Measurements from ENCODE around the gene GPRC5B.

GPRC5B gene

GRCh38 chr16:19824216-19824615 is 60.4 kb downstream of the GPRC5B start:
- DNase-seq: no peak
- Mint-ChIP-seq H3K36me3 (ENCODE audit: insufficient read depth) (no peaks in the 10 kb centered on the region), H3K9me3 (no peaks in the 10 kb centered on the region), H3K27ac (no peak overlapping the region), H3K4me1 (ENCODE audit: low read depth in 2 of 2) (no peaks in the 10 kb centered on the region), H3K4me3 (no peak overlapping the region), H3K27me3 (no peaks in the 10 kb centered on the region)
- ATAC-seq (replicated peaks): no peak

GRCh38 chr16:19823322-19823721 is 61.3 kb downstream of the GPRC5B start:
- H3K27ac Mint-ChIP-seq: no peak overlapping the region
- H3K27me3 Mint-ChIP-seq: no peaks in the 10 kb centered on the region
- DNase-seq (no peak), ATAC-seq (replicated peaks) (no peak)
- no peaks in the 10 kb centered on the region for H3K36me3 Mint-ChIP-seq (ENCODE audit: insufficient read depth)
- H3K4me3 Mint-ChIP-seq: no peak overlapping the region
- no peaks in the 10 kb centered on the region for H3K9me3 Mint-ChIP-seq
- H3K4me1 Mint-ChIP-seq (ENCODE audit: low read depth in 2 of 2): no peaks in the 10 kb centered on the region

- ATAC-seq (replicated peaks) (no peak), DNase-seq (no peak)
- Mint-ChIP-seq H3K4me1 (ENCODE audit: low read depth in 2 of 2) (no peaks in the 10 kb centered on the region), H3K4me3 (no peak overlapping the region), H3K9me3 (no peaks in the 10 kb centered on the region), H3K27me3 (peaks cover 0 to 5% of the 10 kb centered on the region in 2 donors), H3K36me3 (ENCODE audit: insufficient read depth) (no peaks in the 10 kb centered on the region), H3K27ac (no peak overlapping the region)
Measured at GRCh38 chr16:19822533-19822932, 62.1 kb downstream of the GPRC5B start.

GRCh38 chr16:19817875-19818274 is 66.8 kb downstream of the GPRC5B start:
- ATAC-seq (replicated peaks) (no peak), DNase-seq (no peak)
- no peaks in the 10 kb centered on the region for H3K4me1 Mint-ChIP-seq (ENCODE audit: low read depth in 2 of 2)
- H3K4me3 Mint-ChIP-seq: no peak overlapping the region
- H3K36me3 Mint-ChIP-seq (ENCODE audit: insufficient read depth): no peaks in the 10 kb centered on the region
- peaks cover 0 to 22% of the 10 kb centered on the region in 2 donors for H3K27me3 Mint-ChIP-seq
- peaks cover 2 to 7% of the 10 kb centered on the region in 2 donors for H3K9me3 Mint-ChIP-seq
- H3K27ac Mint-ChIP-seq: no peak overlapping the region

GRCh38 chr16:19817122-19817521 is 67.5 kb downstream of the GPRC5B start:
- Mint-ChIP-seq H3K4me3 (no peak overlapping the region), H3K9me3 (peaks cover 4 to 10% of the 10 kb centered on the region in 2 donors), H3K36me3 (ENCODE audit: insufficient read depth) (no peaks in the 10 kb centered on the region), H3K27ac (no peak overlapping the region), H3K4me1 (ENCODE audit: low read depth in 2 of 2) (no peaks in the 10 kb centered on the region), H3K27me3 (peaks cover 0 to 24% of the 10 kb centered on the region in 2 donors)
- ATAC-seq (replicated peaks) (no peak), DNase-seq (no peak)

GRCh38 chr16:19815418-19815817 is 69.2 kb downstream of the GPRC5B start:
- ATAC-seq (replicated peaks) (no peak), DNase-seq (no peak)
- H3K27ac Mint-ChIP-seq: no peak overlapping the region
- H3K4me3 Mint-ChIP-seq: no peak overlapping the region
- H3K27me3 Mint-ChIP-seq: peaks cover 0 to 24% of the 10 kb centered on the region in 2 donors
- no peaks in the 10 kb centered on the region for H3K36me3 Mint-ChIP-seq (ENCODE audit: insufficient read depth)
- H3K4me1 Mint-ChIP-seq (ENCODE audit: low read depth in 2 of 2): no peaks in the 10 kb centered on the region
- peaks cover 4 to 10% of the 10 kb centered on the region in 2 donors for H3K9me3 Mint-ChIP-seq

- no peak for ATAC-seq (replicated peaks)
Measured at GRCh38 chr16:19812986-19813385, 71.7 kb downstream of the GPRC5B start.

GRCh38 chr16:19810817-19811731 is 73.6 kb downstream of the GPRC5B start:
- Mint-ChIP-seq H3K27me3 (peaks cover 0 to 13% of the 10 kb centered on the region in 2 donors), H3K9me3 (peaks cover 4 to 12% of the 10 kb centered on the region in 2 donors), H3K4me1 (ENCODE audit: low read depth in 2 of 2) (no peaks in the 10 kb centered on the region), H3K4me3 (no peak overlapping the region), H3K36me3 (ENCODE audit: insufficient read depth) (no peaks in the 10 kb centered on the region), H3K27ac (no peak overlapping the region)
- no peak for DNase-seq
- ATAC-seq (replicated peaks): no peak

More at GRCh38 chr16:19812986-19813385, 71.7 kb downstream of the GPRC5B start:
- Mint-ChIP-seq H3K4me1 (ENCODE audit: low read depth in 2 of 2) (no peaks in the 10 kb centered on the region), H3K27ac (no peak overlapping the region), H3K27me3 (peaks cover 0 to 24% of the 10 kb centered on the region in 2 donors), H3K4me3 (no peak overlapping the region), H3K9me3 (peaks cover 4 to 10% of the 10 kb centered on the region in 2 donors), H3K36me3 (ENCODE audit: insufficient read depth) (no peaks in the 10 kb centered on the region)
- DNase-seq: no peak

GRCh38 chr16:19809693-19810092 is 75.0 kb downstream of the GPRC5B start:
- no peaks in the 10 kb centered on the region for H3K36me3 Mint-ChIP-seq (ENCODE audit: insufficient read depth)

GRCh38 chr16:19809121-19809635 is 75.5 kb downstream of the GPRC5B start:
- Mint-ChIP-seq H3K27me3 (peaks cover 0 to 10% of the 10 kb centered on the region in 2 donors), H3K36me3 (ENCODE audit: insufficient read depth) (no peaks in the 10 kb centered on the region), H3K9me3 (peaks cover 4 to 20% of the 10 kb centered on the region in 2 donors), H3K4me3 (no peak overlapping the region), H3K4me1 (ENCODE audit: low read depth in 2 of 2) (peaks cover 7 to 8% of the 10 kb centered on the region in 2 donors), H3K27ac (no peak overlapping the region)
- no peak for DNase-seq
- no peak for ATAC-seq (replicated peaks)

More at GRCh38 chr16:19809693-19810092, 75.0 kb downstream of the GPRC5B start:
- no peak overlapping the region for H3K4me3 Mint-ChIP-seq
- peaks cover 6 to 7% of the 10 kb centered on the region in 2 donors for H3K4me1 Mint-ChIP-seq (ENCODE audit: low read depth in 2 of 2)
- peaks cover 0 to 10% of the 10 kb centered on the region in 2 donors for H3K27me3 Mint-ChIP-seq
- no peak for DNase-seq
- no peak overlapping the region for H3K27ac Mint-ChIP-seq
- H3K9me3 Mint-ChIP-seq: peaks cover 4 to 20% of the 10 kb centered on the region in 2 donors
- no peak for ATAC-seq (replicated peaks)

- Mint-ChIP-seq H3K4me3 (no peak overlapping the region), H3K36me3 (ENCODE audit: insufficient read depth) (no peaks in the 10 kb centered on the region), H3K27ac (no peak overlapping the region), H3K27me3 (peaks cover 0 to 4% of the 10 kb centered on the region in 2 donors), H3K9me3 (peaks cover 4 to 16% of the 10 kb centered on the region in 2 donors), H3K4me1 (ENCODE audit: low read depth in 2 of 2) (peaks cover 7 to 8% of the 10 kb centered on the region in 2 donors)
- DNase-seq (no peak), ATAC-seq (replicated peaks) (no peak)
Measured at GRCh38 chr16:19808061-19808641, 76.5 kb downstream of the GPRC5B start.

All from effector memory CD8-positive, alpha-beta T cell (primary cell).